Keratinocyte (primary cell): Measurements from ENCODE around the gene COPA. TPM values are rescaled to one million over a fixed set of nuclear protein-coding genes. Genes with fewer than 3 reads are reported as not detected.

Experiments
- DNase-seq: peaks from one replicate; pipeline ENCODE4 v3.0.0-alpha.2; 2011; ENCODE audit warnings: low read depth, missing footprints, low spot score
- FAIRE-seq: peaks from 2 replicates; lab custom pipeline; 2011; peaks lifted over from hg19 to GRCh38; lab: Jason Lieb, UNC
- H2AFZ ChIP-seq: 2 replicates; pipeline ENCODE4 v1.6.0; 2012; ENCODE audit warnings: low read length, control low read depth, inconsistent platforms; ENCODE audit not compliant: control insufficient read depth
- H3K27ac ChIP-seq: 2 replicates; pipeline ENCODE4 v1.5.1; 2011; ENCODE audit warnings: low read length; ENCODE audit not compliant: control insufficient read depth, insufficient read depth
- H3K27me3 ChIP-seq: 3 replicates; pipeline ENCODE4 v1.6.0; 2011; ENCODE audit warnings: low read length; ENCODE audit not compliant: control insufficient read depth, insufficient read depth; ENCODE audit errors: extremely low read depth
- H3K36me3 ChIP-seq, 2 experiments: 2 replicates in 1 of 2; 3 replicates in 1 of 2; pipeline ENCODE4 v1.5.1; 2011; ENCODE audit warnings: low read length in 2 of 2, mild to moderate bottlenecking in 1 of 2; ENCODE audit not compliant: control insufficient read depth in 2 of 2, insufficient read depth in 2 of 2; ENCODE audit errors: extremely low read depth in 1 of 2
- H3K4me1 ChIP-seq: 3 replicates; pipeline ENCODE4 v1.5.1; 2011; ENCODE audit warnings: low read length; ENCODE audit not compliant: control insufficient read depth, insufficient read depth; ENCODE audit errors: extremely low read depth
- H3K4me2 ChIP-seq: 3 replicates; pipeline ENCODE4 v1.6.0; 2011; ENCODE audit warnings: low read depth, low read length; ENCODE audit not compliant: control insufficient read depth, insufficient read depth; ENCODE audit errors: extremely low read depth
- H3K4me3 ChIP-seq, 3 experiments: fragments of 200-600 bp in 1 of 3; sonication (generic) in 1 of 3; 2 replicates in 2 of 3; 3 replicates in 1 of 3; pipeline ENCODE4 v1.5.1; 2011 to 2016; ENCODE audit warnings: low read length in 3 of 3, mild to moderate bottlenecking in 3 of 3, control low read depth in 2 of 3, inconsistent platforms in 1 of 3, low read depth in 1 of 3, mixed read lengths in 1 of 3, mixed run types in 1 of 3, moderate library complexity in 1 of 3; ENCODE audit not compliant: control insufficient read depth in 2 of 3, insufficient read depth in 2 of 3; ENCODE audit errors: extremely low read depth in 1 of 3
- H3K79me2 ChIP-seq: 2 replicates; pipeline ENCODE4 v1.6.0; 2012; ENCODE audit warnings: low read length; ENCODE audit not compliant: control insufficient read depth, insufficient read depth
- H3K9ac ChIP-seq: 3 replicates; pipeline ENCODE4 v1.6.0; 2011; ENCODE audit warnings: low read length; ENCODE audit not compliant: control insufficient read depth, insufficient read depth; ENCODE audit errors: extremely low read depth
- H3K9me1 ChIP-seq: 3 replicates; pipeline ENCODE4 v1.6.0; 2011; ENCODE audit warnings: low read length; ENCODE audit not compliant: control insufficient read depth, insufficient read depth; ENCODE audit errors: extremely low read depth
- H3K9me3 ChIP-seq: 2 replicates; pipeline ENCODE4 v1.5.1; 2012; ENCODE audit warnings: low read depth, low read length; ENCODE audit not compliant: control insufficient read depth
- H4K20me1 ChIP-seq: 3 replicates; pipeline ENCODE4 v1.6.0; 2011; ENCODE audit warnings: low read length; ENCODE audit not compliant: control insufficient read depth, insufficient read depth; ENCODE audit errors: extremely low read depth
- CTCF ChIP-seq, 3 experiments: IDR thresholded peaks in 1 of 3; conservative IDR thresholded peaks in 1 of 3; optimal IDR thresholded peaks in 1 of 3; 2 replicates in 2 of 3; 3 replicates in 1 of 3; pipeline versions ENCODE3 to v1.5.1; 2011; ENCODE audit warnings: low read length in 3 of 3, mild to moderate bottlenecking in 3 of 3, moderate library complexity in 2 of 3, control low read depth in 1 of 3, inconsistent platforms in 1 of 3; ENCODE audit not compliant: insufficient read depth in 2 of 3; ENCODE audit errors: extremely low read depth in 1 of 3
- EZH2 ChIP-seq: IDR thresholded peaks from one replicate; pipeline ENCODE4 v1.6.1; 2012; ENCODE audit warnings: inconsistent platforms, mild to moderate bottlenecking, low read length, moderate library complexity
- dilution Hi-C: fragments of 300-500 bp; cut with MboI; formaldehyde crosslinking; loops from one replicate; pipeline ENCODE4 v1.7.0; 2020; ENCODE audit warnings: low sequenced_read_pairs; ENCODE audit not compliant: extremely low pct_ligation_motif_present
- polyA plus RNA-seq, 5 experiments: library from polyadenylated mRNA; depleted of rRNA in 3 of 5; stranded (reverse) in 3 of 5; stranded (forward) in 1 of 5; unstranded in 1 of 5; fragments of >200 nt; gene quantifications; 1 replicate in 1 of 5; 2 replicates in 3 of 5; 3 replicates in 1 of 5; pipeline versions ENCODE4 v1.2.1 to v1.2.3, GENCODE V29; 2011 to 2012; ENCODE audit warnings: missing spikeins in 2 of 5, low read depth in 1 of 5, low replicate concordance in 1 of 5

The COPA gene
- polyA plus RNA-seq, 1 donor (not counting 4 experiments of a cell fraction or from before 2014, with no cell fraction given): 169 TPM

GRCh38 chr1:160342526-160342925 lies 524 bp downstream of the COPA start:
- peaks cover 76% of the 10 kb centered on the region for H3K79me2 ChIP-seq
- dilution Hi-C loops: no loop called here
- peak; percentile 66 for FAIRE-seq
- peak overlapping the region; percentile 97 for H3K27ac ChIP-seq
- no peaks in the 10 kb centered on the region for H3K27me3 ChIP-seq
- peaks cover 12 to 18% of the 10 kb centered on the region in 2 experiments for H3K36me3 ChIP-seq
- peak overlapping the region; percentile 88 to 100 (median 95) for H3K4me3 ChIP-seq
- H3K4me2 ChIP-seq: peak overlapping the region; percentile 88
- DNase-seq: no peak
- H3K9me3 ChIP-seq: no peaks in the 10 kb centered on the region
- H3K9me1 ChIP-seq: no peaks in the 10 kb centered on the region
- H3K9ac ChIP-seq: peak overlapping the region; percentile 97
- H3K4me1 ChIP-seq: peaks cover 16% of the 10 kb centered on the region
- peak overlapping the region; percentile 88 for H2AFZ ChIP-seq
- no peaks in the 10 kb centered on the region for H4K20me1 ChIP-seq
- TF ChIP-seq CTCF (optimal IDR thresholded peaks at IDR 0.05 in 1 of 3, IDR thresholded peaks at IDR 0.05 in 1 of 3, conservative IDR thresholded peaks at IDR 0.05 in 1 of 3; ENCODE audit: extremely low read depth in 1 of 3, insufficient read depth in 2 of 3, low read length in 3 of 3) (no peak), EZH2 (no peak)

DNA sequence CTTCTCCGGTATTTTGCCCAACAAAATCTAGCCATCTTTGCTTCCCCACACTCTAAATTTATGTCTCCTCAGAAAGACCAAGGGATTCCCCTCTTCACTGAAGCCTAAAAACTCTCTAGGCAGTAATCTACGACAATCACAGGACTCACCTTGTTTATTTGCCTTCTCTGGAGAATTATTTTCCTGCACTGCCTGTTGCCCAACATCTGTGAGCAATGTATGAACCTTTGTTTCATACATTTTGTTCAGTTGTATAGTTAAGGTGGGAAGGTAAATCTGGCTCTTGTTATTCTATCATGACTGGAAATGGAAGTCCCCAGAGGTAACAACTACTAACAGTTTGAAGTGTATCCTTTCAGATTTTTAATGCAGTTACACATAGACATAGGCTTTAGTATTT lies 2.2 kb downstream of the COPA start:
- dilution Hi-C loops: no loop called here
- H3K4me1 ChIP-seq: peaks cover 16% of the 10 kb centered on the region
- H3K4me2 ChIP-seq: peak overlapping the region; percentile 88
- H3K9me3 ChIP-seq: no peaks in the 10 kb centered on the region
- DNase-seq (no peak), FAIRE-seq (no peak)
- H3K9ac ChIP-seq: peak overlapping the region; percentile 16
- no peaks in the 10 kb centered on the region for H3K27me3 ChIP-seq
- no peak for TF ChIP-seq CTCF (optimal IDR thresholded peaks at IDR 0.05 in 1 of 3, IDR thresholded peaks at IDR 0.05 in 1 of 3, conservative IDR thresholded peaks at IDR 0.05 in 1 of 3; ENCODE audit: extremely low read depth in 1 of 3, insufficient read depth in 2 of 3, low read length in 3 of 3)
- TF ChIP-seq EZH2: no peak
- no peaks in the 10 kb centered on the region for H3K9me1 ChIP-seq
- H3K27ac ChIP-seq: no peak overlapping the region
- H4K20me1 ChIP-seq: no peaks in the 10 kb centered on the region
- H3K36me3 ChIP-seq: peaks cover 12 to 21% of the 10 kb centered on the region in 2 experiments
- H3K4me3 ChIP-seq: no peak overlapping the region
- H2AFZ ChIP-seq: no peak overlapping the region
- peaks cover 79% of the 10 kb centered on the region for H3K79me2 ChIP-seq
